Hindlimb muscle (tissue), 1 donor: ENCODE results near the gene GNB5. TPM values are rescaled to one million over a fixed set of nuclear protein-coding genes. Genes with fewer than 3 reads are reported as not detected.

Experiments
- DNase-seq: peaks from one replicate; pipeline ENCODE4 v3.0.0-alpha.2; 2013
- polyA plus RNA-seq: library from polyadenylated mRNA; unstranded; fragments of 120-200 nt; gene quantifications from one replicate; pipeline ENCODE4 v1.2.1, GENCODE V29; 2013; ENCODE audit not compliant: insufficient read length

The GNB5 gene
- polyA plus RNA-seq, 1 donor = 8.0 TPM

GRCh38 chr15:52139599-52140462, 51.4 kb downstream of the GNB5 start:
- DNase-seq = peak; percentile 58

- DNase-seq = no peak
These were observed 53.5 kb downstream of the GNB5 start for GRCh38 chr15:52137432-52138357.

- peak; percentile 54 for DNase-seq
These were observed 54.7 kb downstream of the GNB5 start for GRCh38 chr15:52136442-52136980.

- no peak for DNase-seq
These were observed 56.6 kb downstream of the GNB5 start for GRCh38 chr15:52134502-52135144.

DNA sequence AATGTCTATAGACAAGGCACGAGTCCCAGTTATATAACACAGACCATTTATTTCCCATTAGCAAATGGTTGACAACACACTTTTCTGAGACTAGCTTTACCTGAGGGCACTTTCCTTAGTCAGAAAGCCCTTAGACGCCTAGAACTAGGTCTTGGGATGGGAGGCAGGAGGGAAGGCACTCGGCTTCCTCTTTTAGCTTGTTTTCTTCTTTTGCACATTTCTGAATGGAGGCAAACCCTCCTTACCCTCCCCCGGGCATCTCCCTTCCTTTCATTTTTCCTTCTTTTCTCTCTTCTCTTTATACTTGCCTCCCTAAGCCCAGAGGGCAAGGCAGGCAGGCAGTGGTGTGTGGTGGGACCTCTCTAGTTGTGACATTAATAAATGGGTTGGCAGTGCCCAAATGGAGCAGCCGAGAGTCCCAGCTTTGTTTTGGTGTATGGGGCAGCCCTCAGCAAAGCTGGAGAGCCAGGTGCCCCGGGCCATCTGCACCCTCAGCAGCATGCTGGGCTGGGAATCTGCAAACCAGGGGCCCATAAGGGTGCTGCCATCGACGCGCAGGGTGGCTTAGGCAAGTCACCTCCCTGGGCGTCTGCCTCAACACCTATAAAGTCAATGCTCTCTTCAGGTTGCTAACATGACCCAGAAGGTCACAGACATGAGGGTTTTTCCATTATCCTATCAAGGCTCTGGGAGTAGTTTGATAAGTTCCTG, 57.5 kb downstream of the GNB5 start:
- DNase-seq = no peak

- DNase-seq = no peak
These were observed 59.1 kb downstream of the GNB5 start for GRCh38 chr15:52132066-52132465.

DNA sequence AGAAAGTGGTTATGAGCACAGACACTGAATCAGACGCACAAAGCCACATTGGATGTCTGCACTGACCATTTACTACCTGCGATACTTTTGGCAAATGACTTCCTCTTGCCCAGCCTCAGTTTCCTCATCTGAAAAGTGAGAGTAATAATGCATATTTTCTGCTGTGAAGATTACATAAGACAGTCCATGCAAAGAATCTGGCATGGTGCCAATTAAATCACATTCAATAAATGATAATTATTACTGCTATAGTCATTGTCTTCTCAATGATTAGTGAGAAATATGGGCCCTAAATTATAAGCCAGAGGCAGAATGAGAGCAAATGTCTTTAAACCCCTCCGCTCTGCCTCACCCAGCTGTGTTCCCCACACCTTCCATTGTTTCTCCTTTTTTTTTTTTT, 62.6 kb downstream of the GNB5 start:
- DNase-seq = no peak

GRCh38 chr15:52124270-52124880, 66.8 kb downstream of the GNB5 start:
- no peak for DNase-seq

- no peak for DNase-seq
These were observed 69.3 kb downstream of the GNB5 start for GRCh38 chr15:52121896-52122295.

DNA sequence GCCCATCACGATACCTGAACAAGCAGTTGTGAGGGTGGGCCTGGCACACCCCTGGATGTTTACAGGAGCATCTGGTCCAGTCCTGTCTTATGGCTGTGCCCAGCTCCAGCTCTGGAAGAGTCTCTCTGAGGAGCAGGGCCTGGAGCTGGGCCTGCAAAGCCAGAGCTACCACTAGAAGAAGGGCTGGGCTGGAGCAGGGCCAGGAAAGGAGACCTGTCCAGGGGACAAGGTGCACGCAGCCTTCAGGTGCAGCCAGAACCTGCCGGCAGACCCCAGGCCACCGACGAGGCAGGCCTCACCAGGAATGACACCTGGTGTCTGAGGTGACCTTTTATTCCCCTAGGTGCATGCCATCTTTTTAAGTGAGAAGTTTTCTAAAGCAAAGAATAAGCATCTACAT, 70.2 kb downstream of the GNB5 start:
- DNase-seq = no peak

DNA sequence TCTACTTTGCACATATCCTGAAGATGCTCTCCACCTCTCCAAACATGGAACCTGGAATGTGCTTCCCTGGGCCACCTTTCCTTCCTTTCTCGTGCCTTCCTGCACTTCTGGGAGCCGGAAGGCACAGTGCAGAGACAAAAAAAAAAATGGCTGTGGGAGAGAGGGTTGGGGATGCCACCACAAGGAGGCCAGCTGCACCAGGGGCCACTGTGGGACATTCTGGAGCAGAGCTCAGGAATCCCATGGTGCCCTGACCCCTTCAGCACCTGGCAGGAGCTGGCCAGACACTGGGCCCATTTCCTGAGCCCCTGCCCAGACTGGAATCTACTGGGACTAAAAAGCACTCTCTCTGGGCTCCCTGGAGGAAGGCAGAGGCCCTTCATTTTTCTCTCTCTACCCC, 70.7 kb downstream of the GNB5 start:
- no peak for DNase-seq

GRCh38 chr15:52118969-52119749, 72.0 kb downstream of the GNB5 start:
- no peak for DNase-seq

- DNase-seq = no peak
These were observed 73.6 kb downstream of the GNB5 start for GRCh38 chr15:52117549-52117948.

DNA sequence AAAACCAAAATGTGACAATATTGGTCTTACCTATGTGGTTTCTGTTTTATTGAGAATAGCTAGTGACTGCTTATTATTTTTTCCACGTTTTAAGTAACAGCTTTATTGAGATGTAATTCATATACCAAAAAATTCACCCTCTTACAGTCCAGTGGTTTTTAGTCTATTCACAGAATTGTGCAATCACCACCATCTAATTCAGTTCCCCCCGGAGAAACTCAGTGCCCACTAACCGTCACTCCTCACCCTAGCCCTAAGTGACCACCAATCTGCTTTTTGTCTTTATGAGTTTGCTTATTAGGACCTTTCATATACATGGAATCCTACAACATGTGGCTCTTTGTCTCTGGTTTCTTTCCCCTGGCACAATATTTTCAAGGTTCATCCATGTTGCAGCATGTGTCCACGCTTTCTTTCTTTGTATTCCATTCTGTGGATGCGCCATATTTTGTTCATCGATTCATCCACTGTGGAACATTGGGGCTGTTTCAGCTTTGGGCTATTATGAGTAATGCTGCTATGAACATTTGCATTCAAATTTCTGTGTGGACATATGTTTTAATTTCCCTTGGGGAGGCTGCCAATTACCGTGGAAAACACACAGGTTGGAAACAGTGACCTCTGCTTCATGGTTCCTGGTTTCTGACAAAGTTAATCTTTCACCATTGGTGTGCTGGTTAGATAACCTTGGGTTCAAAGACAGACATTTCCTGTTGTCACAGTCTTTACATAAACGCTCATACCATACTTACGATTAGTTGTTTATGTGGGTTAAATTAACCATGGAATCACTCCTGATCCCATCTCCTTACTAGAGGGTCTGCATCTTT, 75.4 kb downstream of the GNB5 start:
- no peak for DNase-seq

- DNase-seq = peak; percentile 43
These were observed 76.7 kb downstream of the GNB5 start for GRCh38 chr15:52114261-52115055.

DNA sequence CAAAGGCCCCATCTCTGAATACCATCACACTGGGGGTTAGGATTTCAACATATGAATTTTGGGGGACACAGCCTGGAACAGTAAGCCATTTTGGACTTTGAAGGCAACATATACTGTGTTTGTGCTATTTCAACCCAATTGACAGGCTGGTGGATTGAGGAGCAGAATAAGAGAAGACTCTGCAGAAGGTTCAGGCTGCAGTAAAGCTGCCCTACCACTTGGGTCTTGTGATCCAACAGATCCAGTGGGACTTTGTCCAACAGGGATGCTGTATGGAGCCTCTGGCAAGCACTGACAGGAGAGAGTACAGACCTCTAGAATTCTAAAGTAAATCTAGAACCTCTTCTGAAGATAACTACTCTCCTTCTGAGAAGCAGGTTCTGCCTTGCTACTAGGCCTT, 77.5 kb downstream of the GNB5 start:
- DNase-seq = no peak

- no peak for DNase-seq
These were observed 78.0 kb downstream of the GNB5 start for GRCh38 chr15:52113235-52113634.

- no peak for DNase-seq
These were observed 78.9 kb downstream of the GNB5 start for GRCh38 chr15:52112203-52112750.
